Thyroid gland (tissue), 4 donors: ENCODE data around the gene IFT25. TPM values are rescaled to one million over a fixed set of nuclear protein-coding genes. Genes with fewer than 3 reads are reported as not detected.

Experiments used
- DNase-seq, 2 donors: peaks; one replicate each; pipeline ENCODE4 v3.0.0-alpha.2; 2019
- H3K27ac ChIP-seq, 3 donors: fragments of 200-600 bp; sonication (generic); 1 replicate in 2 of 3; 2 replicates in 1 of 3; pipeline ENCODE4 v1.5.1; 2016 to 2019; ENCODE audit warnings: mild to moderate bottlenecking in 1 of 3, moderate library complexity in 1 of 3
- H3K27me3 ChIP-seq: fragments of 200-600 bp; sonication (generic); one replicate; pipeline ENCODE4 v1.5.1; 2019
- H3K36me3 ChIP-seq, 2 donors: fragments of 200-600 bp; sonication (generic); one replicate each; pipeline ENCODE4 v1.5.1; 2016 to 2019
- H3K4me1 ChIP-seq, 2 donors: fragments of 200-600 bp; sonication (generic); one replicate each; pipeline ENCODE4 v1.5.1; 2017 to 2019
- H3K4me3 ChIP-seq, 3 donors: fragments of 200-600 bp; sonication (generic); replicated peaks in 1 of 3; 1 replicate in 2 of 3; 2 replicates in 1 of 3; pipeline ENCODE4 v1.5.1; 2016; ENCODE audit warnings: mild to moderate bottlenecking in 1 of 3
- H3K9me3 ChIP-seq: fragments of 200-600 bp; sonication (generic); one replicate; pipeline ENCODE4 v1.5.1; 2017
- CTCF ChIP-seq, 6 experiments: fragments of 200-600 bp in 3 of 6; fragments of 450-650 bp in 3 of 6; sonication (generic) in 3 of 6; IDR thresholded peaks; one replicate each; pipeline ENCODE4 v1.5.1; 2016 to 2019; ENCODE audit warnings: antibody characterized with exemption in 6 of 6, mild to moderate bottlenecking in 2 of 6, inconsistent platforms in 1 of 6, moderate library complexity in 1 of 6
- POLR2A ChIP-seq, 2 donors: fragments of 450-650 bp; IDR thresholded peaks; one replicate each; pipeline ENCODE4 v1.6.1; 2017; ENCODE audit warnings: antibody characterized with exemption in 2 of 2, mild to moderate bottlenecking in 2 of 2, moderate library complexity in 1 of 2
- WGBS, 2 donors: methylation state at CpG; one replicate each; pipeline ENCODE4 v1.1.5; 2017; 5-methylcytosine and 5-hydroxymethylcytosine counted together
- intact Hi-C: fragments of 100-400 bp; cut with DNase I; formaldehyde crosslinking; loops from one replicate; pipeline ENCODE4 v1.15.1; 2023
- total RNA-seq, 4 donors: library from RNA; depleted of rRNA; stranded (reverse); fragments of >200 nt; gene quantifications; one replicate each; pipeline ENCODE4 v1.2.3, GENCODE V29; 2016

Gene IFT25
- total RNA-seq, 4 donors from 2014 or later: 42.4 to 116 (median 77.7) TPM

- no peaks in the 10 kb centered on the region for H3K36me3 ChIP-seq
- TF ChIP-seq POLR2A (IDR thresholded peaks at IDR 0.05) (no peak), CTCF (IDR thresholded peaks at IDR 0.05) (no peak)
- no peaks in the 10 kb centered on the region for H3K9me3 ChIP-seq
- intact Hi-C loops: no loop called here
- DNase-seq: no peak
- H3K4me1 ChIP-seq: peaks cover 30 to 97% of the 10 kb centered on the region in 2 donors
- H3K27ac ChIP-seq: peak overlapping the region; percentile 78 to 91 (median 82)
- H3K4me3 ChIP-seq: no peak overlapping the region
- 68 to 75% methylated on average over 7 of the region's 7 CpGs for WGBS, 2 donors
- no peaks in the 10 kb centered on the region for H3K27me3 ChIP-seq
Measured at GRCh38 chr1:53902235-53903138, 43.0 kb downstream of the IFT25 start.

- intact Hi-C loops: no loop called here
- no peak for TF ChIP-seq POLR2A (IDR thresholded peaks at IDR 0.05)
- no peak for TF ChIP-seq CTCF (IDR thresholded peaks at IDR 0.05)
- H3K36me3 ChIP-seq: no peaks in the 10 kb centered on the region
- WGBS, 2 donors: 88 to 89% methylated on average over 3 of the region's 3 CpGs
- no peak for DNase-seq
- H3K4me3 ChIP-seq: no peak overlapping the region
- no peaks in the 10 kb centered on the region for H3K9me3 ChIP-seq
- H3K27ac ChIP-seq: peak overlapping the region; percentile 63 to 91 (median 82)
- peaks cover 23 to 77% of the 10 kb centered on the region in 2 donors for H3K4me1 ChIP-seq
- no peaks in the 10 kb centered on the region for H3K27me3 ChIP-seq
Measured at GRCh38 chr1:53899708-53900107, 45.8 kb downstream of the IFT25 start.

- TF ChIP-seq POLR2A (IDR thresholded peaks at IDR 0.05) (no peak), CTCF (IDR thresholded peaks at IDR 0.05) (no peak)
- peak; percentile 86 for DNase-seq
- Histone ChIP-seq H3K27ac (peak overlapping the region; percentile 63 to 91 (median 82)), H3K27me3 (no peaks in the 10 kb centered on the region), H3K4me3 (no peak overlapping the region), H3K4me1 (peaks cover 23 to 72% of the 10 kb centered on the region in 2 donors), H3K36me3 (no peaks in the 10 kb centered on the region), H3K9me3 (no peaks in the 10 kb centered on the region)
- 3 to 12% methylated on average over 2 of the region's 2 CpGs for WGBS, 2 donors
- intact Hi-C loops: no loop called here
Measured at GRCh38 chr1:53899206-53899628, 46.3 kb downstream of the IFT25 start.

GRCh38 chr1:53896635-53897229, 48.8 kb downstream of the IFT25 start:
- 38 to 64% methylated on average over 2 of the region's 2 CpGs for WGBS, 2 donors
- Histone ChIP-seq H3K36me3 (no peaks in the 10 kb centered on the region), H3K9me3 (no peaks in the 10 kb centered on the region), H3K27ac (peak overlapping the region; percentile 2 to 91 (median 78)), H3K4me3 (peak overlapping the region in 1 of 3 donors; percentile 3), H3K4me1 (peaks cover 23 to 56% of the 10 kb centered on the region in 2 donors), H3K27me3 (no peaks in the 10 kb centered on the region)
- intact Hi-C loops: no loop called here
- TF ChIP-seq POLR2A (IDR thresholded peaks at IDR 0.05) (no peak), CTCF (IDR thresholded peaks at IDR 0.05) (no peak)
- peak in 1 of 2 donors; percentile 37 for DNase-seq

- WGBS, 2 donors: 46 to 48% methylated on average over 6 of the region's 6 CpGs
- no peaks in the 10 kb centered on the region for H3K9me3 ChIP-seq
- peaks cover 23 to 46% of the 10 kb centered on the region in 2 donors for H3K4me1 ChIP-seq
- H3K4me3 ChIP-seq: peak overlapping the region in 1 of 3 donors; percentile 34
- intact Hi-C loops: no loop called here
- H3K27me3 ChIP-seq: no peaks in the 10 kb centered on the region
- DNase-seq: peak; percentile 77
- TF ChIP-seq CTCF (IDR thresholded peaks at IDR 0.05) (no peak), POLR2A (IDR thresholded peaks at IDR 0.05) (peak in 1 of 2 donors; percentile 23)
- peak overlapping the region; percentile 42 to 91 (median 78) for H3K27ac ChIP-seq
- no peaks in the 10 kb centered on the region for H3K36me3 ChIP-seq
Measured at GRCh38 chr1:53895421-53895820, 50.1 kb downstream of the IFT25 start.
